M059J (cell line): ENCODE results near the gene NT5DC1. TPM values are rescaled to one million over a fixed set of nuclear protein-coding genes. Genes with fewer than 3 reads are reported as not detected.
"Not testable (repeated sequence)": the region's sequence is repeated elsewhere in the genome, so short reads cannot be mapped to it uniquely, and the experiment has no call there.

Experiments used
- DNase-seq: peaks from one replicate; pipeline ENCODE4 v3.0.0-alpha.2; 2012; ENCODE audit warnings: low read depth
- total RNA-seq: library from RNA; depleted of rRNA; stranded (reverse); fragments of >200 nt; shearing (Covaris generic); gene quantifications from 2 replicates; pipeline ENCODE4 v1.2.3, GENCODE V29; 2014; rRNA removed

NT5DC1 gene
- total RNA-seq, 1 experiment from 2014 or later: 11.7 TPM

GRCh38 chr6:116278854-116279231 is 178.2 kb downstream of the NT5DC1 start:
- DNase-seq: no peak

DNA sequence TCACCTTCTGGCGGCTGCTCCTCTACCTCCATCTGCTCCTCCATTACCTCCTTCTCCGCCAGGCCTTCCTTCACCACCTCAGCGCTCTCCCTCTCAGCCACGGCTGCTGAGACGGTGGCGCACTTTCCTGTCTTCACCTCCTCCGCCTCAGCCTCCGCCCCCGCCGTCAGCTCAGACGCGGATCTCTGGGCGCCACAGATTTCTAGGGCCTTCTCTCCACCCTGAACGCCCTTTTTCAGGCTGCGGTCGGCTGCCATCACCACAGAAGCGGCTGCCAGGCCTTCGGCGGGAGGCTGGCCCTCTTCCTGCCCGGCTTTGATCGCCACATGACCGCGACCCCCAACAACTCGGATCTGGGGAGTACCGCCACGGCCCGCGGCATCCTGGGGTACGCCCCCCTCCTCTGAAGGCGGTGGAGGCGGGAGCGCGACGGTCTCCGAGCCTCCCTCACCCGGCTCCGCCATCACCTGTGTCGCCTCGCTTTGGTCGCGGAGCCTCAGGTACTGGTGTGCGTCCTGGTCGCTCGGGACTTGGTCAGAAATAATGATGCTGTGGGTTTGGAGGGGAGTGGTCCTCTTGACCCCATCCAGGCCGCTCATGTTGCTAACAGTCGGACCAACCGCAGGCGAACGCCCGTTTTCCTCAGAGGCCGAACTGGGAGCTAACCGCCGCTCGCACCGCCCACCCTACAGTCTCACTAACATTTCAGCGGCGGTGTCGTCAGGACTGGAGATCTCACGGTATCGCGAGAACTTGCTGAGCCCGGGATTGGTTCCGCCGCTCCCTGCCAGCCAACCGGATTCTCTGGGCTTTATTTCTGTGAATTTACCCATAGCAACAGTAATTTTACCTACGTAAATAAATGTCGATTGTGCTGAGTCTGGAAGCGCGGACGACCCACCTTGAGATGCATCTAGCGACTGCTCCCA is 178.8 kb downstream of the NT5DC1 start, which contains the start of gene TSPYL1:
Gene TSPYL1 (minus strand): TSS at position 699 of the 929 bp plus-strand sequence. CDS start 100 bp downstream, at position 599.
- DNase-seq: peak; percentile 95

GRCh38 chr6:116280161-116280932 is 179.7 kb downstream of the NT5DC1 start:
- DNase-seq: peak; percentile 17

DNA sequence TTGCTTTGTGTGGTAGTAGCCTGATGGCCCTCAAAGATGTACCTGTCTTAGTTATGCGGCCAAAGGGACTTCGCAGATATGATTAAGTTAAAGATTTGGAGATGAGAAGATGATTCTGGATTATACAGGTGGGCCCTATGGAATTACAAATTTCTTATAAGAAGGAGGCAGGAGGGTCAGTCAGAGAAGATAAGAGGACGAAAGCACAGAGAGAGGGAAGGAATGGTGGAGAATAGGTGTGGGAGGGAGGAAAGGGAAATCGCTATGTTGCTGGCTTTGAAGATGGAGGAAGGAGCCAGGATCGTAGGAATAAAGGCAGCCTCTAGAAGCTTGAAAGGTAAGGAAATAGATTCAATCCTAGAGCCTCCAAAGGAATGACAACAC is 180.3 kb downstream of the NT5DC1 start:
- DNase-seq: no peak

- DNase-seq: no peak
Observed at GRCh38 chr6:116282698-116283097, 182.0 kb downstream of the NT5DC1 start.

DNA sequence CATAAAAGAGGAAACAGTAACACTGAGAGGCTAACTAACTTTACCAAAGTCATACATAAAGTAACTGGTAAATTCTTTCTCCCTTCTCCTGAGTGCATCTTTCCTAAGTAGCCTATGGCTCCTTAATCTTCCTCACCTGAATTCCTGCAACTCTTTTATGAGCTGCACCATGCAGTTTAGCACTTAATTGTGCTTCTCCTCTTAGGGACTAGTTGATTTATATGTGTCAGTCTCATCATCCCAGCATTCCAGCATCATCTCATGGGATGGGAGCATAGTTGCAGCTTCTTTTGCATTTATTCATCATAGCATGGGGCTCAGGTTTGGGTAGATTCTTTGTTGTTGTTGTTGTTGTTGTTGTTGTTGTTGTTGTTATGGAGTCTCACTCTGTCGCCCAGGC is 182.5 kb downstream of the NT5DC1 start:
- no peak for DNase-seq

DNA sequence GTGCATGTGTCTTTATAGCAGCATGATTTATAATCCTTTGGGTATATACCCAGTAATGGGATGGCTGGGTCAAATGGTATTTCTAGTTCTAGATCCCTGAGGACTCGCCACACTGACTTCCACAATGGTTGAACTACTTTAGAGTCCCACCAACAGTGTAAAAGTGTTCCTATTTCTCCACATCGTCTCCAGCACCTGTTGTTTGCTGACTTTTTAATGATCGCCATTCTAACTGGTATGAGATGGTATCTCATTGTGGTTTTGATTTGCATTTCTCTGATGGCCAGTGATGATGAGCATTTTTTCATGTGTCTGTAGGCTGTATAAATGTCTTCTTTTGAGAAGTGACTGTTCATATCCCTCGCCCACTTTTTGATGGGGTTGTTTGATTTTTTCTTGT is 184.3 kb downstream of the NT5DC1 start:
- DNase-seq: not testable (repeated sequence)

- no peak for DNase-seq
Observed at GRCh38 chr6:116286773-116287358, 186.2 kb downstream of the NT5DC1 start.

- peak; percentile 42 for DNase-seq
Observed at GRCh38 chr6:116287689-116288282, 187.1 kb downstream of the NT5DC1 start.

DNA sequence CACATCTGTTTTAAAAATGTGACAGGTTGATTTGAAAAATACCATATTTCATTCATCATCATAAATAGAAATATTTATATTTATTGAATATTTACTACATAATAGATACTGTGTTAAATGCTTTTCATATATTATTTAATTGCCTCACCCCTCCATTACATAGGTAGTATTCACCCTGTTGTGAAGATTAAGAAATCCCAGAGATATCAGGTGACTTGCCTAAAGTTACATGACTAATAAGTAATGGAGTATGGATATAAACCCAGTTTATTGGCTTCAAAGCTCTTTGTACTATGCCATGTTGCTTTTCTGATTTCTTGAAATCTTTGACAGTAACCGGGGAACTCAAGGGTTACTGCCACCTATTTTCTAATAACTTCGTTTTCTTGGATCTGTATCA is 189.2 kb downstream of the NT5DC1 start:
- no peak for DNase-seq

- no peak for DNase-seq
Observed at GRCh38 chr6:116290799-116291198, 190.1 kb downstream of the NT5DC1 start.

DNA sequence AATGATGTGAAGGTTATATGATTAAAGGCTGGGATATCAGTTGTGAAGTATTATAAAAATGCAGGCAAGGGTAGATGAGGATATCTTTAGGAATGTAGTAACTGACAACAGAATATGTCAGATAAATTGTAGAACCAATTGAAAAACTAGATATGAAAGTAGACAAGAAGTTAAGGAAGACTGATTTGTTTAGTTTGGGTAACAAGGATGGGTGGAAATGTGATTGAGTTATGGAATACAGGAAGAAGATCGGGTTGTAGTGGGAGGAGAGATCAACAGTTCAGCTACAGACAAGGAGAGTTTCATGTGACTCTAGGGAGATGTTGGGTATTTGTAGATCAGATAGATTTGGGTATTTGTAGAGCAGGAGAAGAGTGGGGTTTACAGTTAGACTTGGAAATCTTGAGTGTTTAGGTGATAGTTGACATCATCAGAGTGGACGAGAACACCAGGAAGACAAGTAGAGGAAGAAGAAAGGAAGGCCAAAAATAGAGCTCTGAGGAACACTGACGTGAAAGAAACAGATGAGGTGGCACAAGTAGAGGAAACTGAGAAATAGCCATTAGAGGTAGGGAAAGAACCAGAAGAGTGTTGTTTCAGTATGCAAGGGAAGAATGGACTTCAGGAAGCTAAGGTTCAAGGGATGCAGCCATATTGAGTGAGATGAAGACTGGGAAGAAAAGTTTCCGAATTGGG is 191.2 kb downstream of the NT5DC1 start:
- DNase-seq: no peak

DNA sequence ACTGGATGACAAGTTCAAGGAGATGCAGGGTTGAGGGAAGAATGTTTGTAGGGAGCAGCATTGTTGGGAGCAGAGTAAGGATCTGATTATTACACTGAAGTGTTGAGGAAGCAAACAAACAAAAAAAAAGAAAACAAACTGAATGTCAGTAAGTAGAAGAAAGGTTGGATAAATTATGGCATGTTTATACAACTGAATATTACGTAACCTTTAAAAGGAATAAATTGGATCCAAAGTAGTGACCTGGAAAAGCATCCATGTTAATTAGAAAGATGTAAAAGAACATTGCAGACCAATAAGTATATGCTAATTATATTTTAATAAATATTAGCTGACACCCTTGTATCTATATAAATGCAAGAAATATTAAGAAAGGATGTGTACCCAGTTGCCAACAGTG is 191.9 kb downstream of the NT5DC1 start:
- no peak for DNase-seq

- DNase-seq: no peak
Observed at GRCh38 chr6:116298273-116298672, 197.6 kb downstream of the NT5DC1 start.

GRCh38 chr6:116298973-116299372 is 198.3 kb downstream of the NT5DC1 start:
- no peak for DNase-seq

Other genes starting within 250 kb of the NT5DC1 start
- gene FRK, start 40.0 kb upstream of the NT5DC1 start, total RNA-seq: 1.3 and 2.2 TPM in 2 replicates
- gene COL10A1, start 25.3 kb downstream of the NT5DC1 start, total RNA-seq: 0.10 TPM in 1 of 2 replicates, not detected in the other
- gene TSPYL4, start 153.2 kb downstream of the NT5DC1 start, total RNA-seq: 7.0 and 12.0 TPM in 2 replicates
- gene TSPYL1, start 179.1 kb downstream of the NT5DC1 start, total RNA-seq: 29.4 and 42.3 TPM in 2 replicates